Measurements from ENCODE around the gene HTR1E.

GRCh38 chr6:86959656-86960055 lies 22.3 kb downstream of the HTR1E start:
- TF ChIP-seq, protein P1, sequence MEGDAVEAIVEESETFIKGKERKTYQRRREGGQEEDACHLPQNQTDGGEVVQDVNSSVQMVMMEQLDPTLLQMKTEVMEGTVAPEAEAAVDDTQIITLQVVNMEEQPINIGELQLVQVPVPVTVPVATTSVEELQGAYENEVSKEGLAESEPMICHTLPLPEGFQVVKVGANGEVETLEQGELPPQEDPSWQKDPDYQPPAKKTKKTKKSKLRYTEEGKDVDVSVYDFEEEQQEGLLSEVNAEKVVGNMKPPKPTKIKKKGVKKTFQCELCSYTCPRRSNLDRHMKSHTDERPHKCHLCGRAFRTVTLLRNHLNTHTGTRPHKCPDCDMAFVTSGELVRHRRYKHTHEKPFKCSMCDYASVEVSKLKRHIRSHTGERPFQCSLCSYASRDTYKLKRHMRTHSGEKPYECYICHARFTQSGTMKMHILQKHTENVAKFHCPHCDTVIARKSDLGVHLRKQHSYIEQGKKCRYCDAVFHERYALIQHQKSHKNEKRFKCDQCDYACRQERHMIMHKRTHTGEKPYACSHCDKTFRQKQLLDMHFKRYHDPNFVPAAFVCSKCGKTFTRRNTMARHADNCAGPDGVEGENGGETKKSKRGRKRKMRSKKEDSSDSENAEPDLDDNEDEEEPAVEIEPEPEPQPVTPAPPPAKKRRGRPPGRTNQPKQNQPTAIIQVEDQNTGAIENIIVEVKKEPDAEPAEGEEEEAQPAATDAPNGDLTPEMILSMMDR (IDR thresholded peaks at IDR 0.05) = no peak
- no peak for TF ChIP-seq POLR2A (IDR thresholded peaks at IDR 0.05)
